H9 (cell line): ENCODE results near the gene GLT1D1. TPM values are rescaled to one million over a fixed set of nuclear protein-coding genes. Genes with fewer than 3 reads are reported as not detected.
A peak's percentile ranks its signal among the peaks of the same experiment; 100 is the strongest.

Experiments
- DNase-seq: peaks from one replicate; pipeline ENCODE4 v3.0.0-alpha.2; 2017
- H2AFZ ChIP-seq: one replicate; pipeline ENCODE4 v1.6.1; 2013; ENCODE audit warnings: mild to moderate bottlenecking, low read length, control low read depth, moderate library complexity
- H2AK5ac ChIP-seq: 2 replicates; pipeline ENCODE4 v1.6.1; 2013; ENCODE audit warnings: low read length, control low read depth, mixed read lengths; ENCODE audit not compliant: insufficient read length
- H2BK120ac ChIP-seq: one replicate; pipeline ENCODE4 v1.6.1; 2013; ENCODE audit warnings: low read depth, mild to moderate bottlenecking, low read length, control low read depth, inconsistent platforms; ENCODE audit not compliant: poor library complexity, severe bottlenecking
- H2BK12ac ChIP-seq: 2 replicates; pipeline ENCODE4 v1.6.1; 2013; ENCODE audit warnings: low read length, control low read depth, mixed read lengths, low read depth; ENCODE audit not compliant: insufficient read length
- H2BK15ac ChIP-seq: 2 replicates; pipeline ENCODE4 v1.6.1; 2013; ENCODE audit warnings: low read depth, low read length, control low read depth
- H2BK20ac ChIP-seq: one replicate; pipeline ENCODE4 v1.6.1; 2013; ENCODE audit warnings: low read depth, mild to moderate bottlenecking, low read length, control low read depth, inconsistent platforms; ENCODE audit not compliant: poor library complexity, severe bottlenecking
- H2BK5ac ChIP-seq: 2 replicates; pipeline ENCODE4 v1.6.1; 2013; ENCODE audit warnings: low read length, control low read depth, mixed read lengths; ENCODE audit not compliant: insufficient read length
- H3K14ac ChIP-seq: 2 replicates; pipeline ENCODE4 v1.6.1; 2013; ENCODE audit warnings: low read length, control low read depth; ENCODE audit not compliant: insufficient read depth
- H3K18ac ChIP-seq: 2 replicates; pipeline ENCODE4 v1.6.1; 2013; ENCODE audit warnings: low read depth, mild to moderate bottlenecking, mixed read lengths, low read length, control low read depth; ENCODE audit not compliant: insufficient read length
- H3K23ac ChIP-seq: 2 replicates; pipeline ENCODE4 v1.6.1; 2013; ENCODE audit warnings: low read length, control low read depth, mixed read lengths, low read depth; ENCODE audit not compliant: insufficient read length
- H3K23me2 ChIP-seq: 2 replicates; pipeline ENCODE4 v1.6.1; 2013; ENCODE audit warnings: low read depth, mild to moderate bottlenecking, mixed read lengths, low read length, control low read depth; ENCODE audit not compliant: insufficient read length, poor library complexity, severe bottlenecking
- H3K27ac ChIP-seq: 2 replicates; pipeline ENCODE4 v1.5.1; 2013; ENCODE audit warnings: low read length, control low read depth, mixed read lengths, low read depth; ENCODE audit not compliant: insufficient read length
- H3K27me3 ChIP-seq: 2 replicates; pipeline ENCODE4 v1.6.1; 2013; ENCODE audit warnings: low read length, control low read depth, inconsistent platforms; ENCODE audit not compliant: insufficient read depth
- H3K4ac ChIP-seq: 2 replicates; pipeline ENCODE4 v1.6.1; 2013; ENCODE audit warnings: low read depth, mild to moderate bottlenecking, control low read depth, inconsistent platforms, low read length, moderate library complexity
- H3K4me1 ChIP-seq: 2 replicates; pipeline ENCODE4 v1.6.1; 2013; ENCODE audit warnings: low read length, control low read depth, inconsistent platforms; ENCODE audit not compliant: insufficient read depth
- H3K4me2 ChIP-seq: 2 replicates; pipeline ENCODE4 v1.6.1; 2013; ENCODE audit warnings: low read length, control low read depth, mixed read lengths; ENCODE audit not compliant: insufficient read length, insufficient read depth
- H3K56ac ChIP-seq: 2 replicates; pipeline ENCODE4 v1.6.1; 2013; ENCODE audit warnings: low read depth, mild to moderate bottlenecking, mixed read lengths, low read length, control low read depth; ENCODE audit not compliant: insufficient read length
- H3K79me1 ChIP-seq: 2 replicates; pipeline ENCODE4 v1.6.1; 2013; ENCODE audit warnings: low read depth, mild to moderate bottlenecking, moderate library complexity, low read length, control low read depth, inconsistent platforms; ENCODE audit not compliant: insufficient read depth, poor library complexity, severe bottlenecking
- H3K79me2 ChIP-seq: 2 replicates; pipeline ENCODE4 v1.6.1; 2013; ENCODE audit warnings: low read length, control low read depth, inconsistent platforms; ENCODE audit not compliant: insufficient read depth
- H3K9ac ChIP-seq: 2 replicates; pipeline ENCODE4 v1.6.1; 2013; ENCODE audit warnings: low read length, control low read depth, mixed read lengths; ENCODE audit not compliant: insufficient read length; ENCODE audit errors: extremely low read depth
- H3K9me3 ChIP-seq: one replicate; pipeline ENCODE4 v1.6.1; 2013; ENCODE audit warnings: low read depth, low read length, inconsistent platforms; ENCODE audit not compliant: control insufficient read depth
- H3T11ph ChIP-seq: one replicate; pipeline ENCODE4 v1.6.1; 2013; ENCODE audit warnings: mild to moderate bottlenecking, low read length, control low read depth, inconsistent platforms
- H4K20me1 ChIP-seq: one replicate; pipeline ENCODE4 v1.6.1; 2013; ENCODE audit not compliant: control insufficient read depth, insufficient read length, insufficient read depth
- H4K5ac ChIP-seq: 2 replicates; pipeline ENCODE4 v1.6.1; 2013; ENCODE audit warnings: low read depth, mild to moderate bottlenecking, mixed read lengths, low read length, control low read depth; ENCODE audit not compliant: insufficient read length
- H4K8ac ChIP-seq: replicated peaks from 2 replicates; pipeline ENCODE4 v1.6.1; 2013; ENCODE audit warnings: low read length, control low read depth, mixed read lengths, low read depth; ENCODE audit not compliant: insufficient read length
- H4K91ac ChIP-seq: 2 replicates; pipeline ENCODE4 v1.6.1; 2013; ENCODE audit warnings: low read depth, mild to moderate bottlenecking, moderate library complexity, mixed read lengths, low read length, control low read depth; ENCODE audit not compliant: insufficient read length
- H3K27ac Mint-ChIP-seq, 3 experiments: 2 replicates in 2 of 3; 3 replicates in 1 of 3; pipeline ENCODE4 v1.8.0; 2020 to 2021; ENCODE audit warnings: mixed read lengths in 3 of 3, mild to moderate bottlenecking in 1 of 3, moderate library complexity in 1 of 3
- H3K27me3 Mint-ChIP-seq: 2 replicates; pipeline ENCODE4 v1.8.0; 2021; ENCODE audit warnings: low read depth, mild to moderate bottlenecking, moderate library complexity, mixed read lengths
- H3K36me3 Mint-ChIP-seq, 3 experiments: 2 replicates in 2 of 3; 3 replicates in 1 of 3; pipeline ENCODE4 v1.8.0; 2020 to 2021; ENCODE audit warnings: low read depth in 3 of 3, mixed read lengths in 3 of 3; ENCODE audit not compliant: insufficient read depth in 1 of 3
- H3K4me1 Mint-ChIP-seq, 2 experiments: 2 replicates each; pipeline ENCODE4 v1.8.0; 2020; ENCODE audit warnings: mixed read lengths in 2 of 2
- H3K4me3 Mint-ChIP-seq, 2 experiments: 2 replicates in 1 of 2; 3 replicates in 1 of 2; pipeline ENCODE4 v1.8.0; 2020 to 2021; ENCODE audit warnings: mild to moderate bottlenecking in 2 of 2, mixed read lengths in 2 of 2, moderate library complexity in 1 of 2
- H3K9me3 Mint-ChIP-seq, 2 experiments: 2 replicates in 1 of 2; 3 replicates in 1 of 2; pipeline ENCODE4 v1.8.0; 2020; ENCODE audit warnings: mild to moderate bottlenecking in 2 of 2, mixed read lengths in 2 of 2, moderate library complexity in 1 of 2
- WGBS: extraction: QIAGEN DNeasy Blood & Tissue Kit; methylation state at CpG from one replicate; pipeline ENCODE4 v1.1.7; 2013; ENCODE audit warnings: missing lambda C conversion rate, low lambda C conversion rate, mixed read lengths; ENCODE audit not compliant: insufficient read length; ENCODE audit errors: extremely low coverage; 5-methylcytosine and 5-hydroxymethylcytosine counted together
- total RNA-seq: library from RNA; stranded (reverse); gene quantifications from 2 replicates; pipeline ENCODE4 v1.2.1, GENCODE V29; 2021
- TF ChIP-seq, protein P1 (sequence below): fragments of 200-600 bp; sonication (generic); conservative IDR thresholded peaks from 3 replicates; pipeline ENCODE4 v1.8.0; 2021; ENCODE audit warnings: antibody characterized with exemption, mild to moderate bottlenecking

Gene GLT1D1
- total RNA-seq, 1 experiment from 2014 or later: 7.0 TPM

- no peaks in the 10 kb centered on the region for H3K79me2 ChIP-seq
- no peak overlapping the region for H3K56ac ChIP-seq
- no peak overlapping the region for H2AFZ ChIP-seq
- H4K8ac ChIP-seq: no peak overlapping the region
- H3K4me2 ChIP-seq: peak overlapping the region; percentile 10
- H3K18ac ChIP-seq: no peak overlapping the region
- H2AK5ac ChIP-seq: no peak overlapping the region
- H2BK15ac ChIP-seq: no peak overlapping the region
- H2BK12ac ChIP-seq: no peak overlapping the region
- no peaks in the 10 kb centered on the region for H3K23me2 ChIP-seq
- peaks cover 4% of the 10 kb centered on the region; the same call in 1 of the 2 replicates for H3K4me1 ChIP-seq
- H3K14ac ChIP-seq: peak overlapping the region; percentile 12; the same call in 1 of the 2 replicates
- Mint-ChIP-seq H3K27me3 (peaks cover 70% of the 10 kb centered on the region), H3K4me3 (0 out of 5 replicates have a peak overlapping the region, but pooled peaks of 1 of the 2 experiments have one; percentile 72), H3K27ac (no peak overlapping the region), H3K9me3 (peaks cover 5 to 7% of the 10 kb centered on the region in 2 experiments; a peak in 4 of 5 replicates), H3K36me3 (peaks cover 0 to 6% (median 4%) of the 10 kb centered on the region in 3 experiments; a peak in 6 of 7 replicates), H3K4me1 (peaks cover 39 to 42% of the 10 kb centered on the region in 2 experiments)
- TF ChIP-seq, protein P1, sequence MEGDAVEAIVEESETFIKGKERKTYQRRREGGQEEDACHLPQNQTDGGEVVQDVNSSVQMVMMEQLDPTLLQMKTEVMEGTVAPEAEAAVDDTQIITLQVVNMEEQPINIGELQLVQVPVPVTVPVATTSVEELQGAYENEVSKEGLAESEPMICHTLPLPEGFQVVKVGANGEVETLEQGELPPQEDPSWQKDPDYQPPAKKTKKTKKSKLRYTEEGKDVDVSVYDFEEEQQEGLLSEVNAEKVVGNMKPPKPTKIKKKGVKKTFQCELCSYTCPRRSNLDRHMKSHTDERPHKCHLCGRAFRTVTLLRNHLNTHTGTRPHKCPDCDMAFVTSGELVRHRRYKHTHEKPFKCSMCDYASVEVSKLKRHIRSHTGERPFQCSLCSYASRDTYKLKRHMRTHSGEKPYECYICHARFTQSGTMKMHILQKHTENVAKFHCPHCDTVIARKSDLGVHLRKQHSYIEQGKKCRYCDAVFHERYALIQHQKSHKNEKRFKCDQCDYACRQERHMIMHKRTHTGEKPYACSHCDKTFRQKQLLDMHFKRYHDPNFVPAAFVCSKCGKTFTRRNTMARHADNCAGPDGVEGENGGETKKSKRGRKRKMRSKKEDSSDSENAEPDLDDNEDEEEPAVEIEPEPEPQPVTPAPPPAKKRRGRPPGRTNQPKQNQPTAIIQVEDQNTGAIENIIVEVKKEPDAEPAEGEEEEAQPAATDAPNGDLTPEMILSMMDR: no peak
- peaks cover 3% of the 10 kb centered on the region; the same call in 1 of the 2 replicates for H3K27me3 ChIP-seq
- no peak overlapping the region for H3K4ac ChIP-seq
- H4K91ac ChIP-seq: no peak overlapping the region
- H4K20me1 ChIP-seq: no peaks in the 10 kb centered on the region
- no peak overlapping the region for H4K5ac ChIP-seq
- peaks cover 5% of the 10 kb centered on the region for H3K9me3 ChIP-seq
- no peak for DNase-seq
- H3T11ph ChIP-seq: no peak overlapping the region
- H2BK20ac ChIP-seq: no peak overlapping the region
- no peak overlapping the region for H3K27ac ChIP-seq
- no CpG with 5 or more reads among the region's 8 CpGs for WGBS
- no peak overlapping the region for H3K9ac ChIP-seq
- H2BK120ac ChIP-seq: no peak overlapping the region
- H3K23ac ChIP-seq: no peak overlapping the region
- H3K79me1 ChIP-seq: no peaks in the 10 kb centered on the region
- H2BK5ac ChIP-seq: no peak overlapping the region
These were observed 115.4 kb downstream of the GLT1D1 start for GRCh38 chr12:128968668-128969067.
